ENCODE data around the gene GUCY2D.

Gene GUCY2D

GRCh38 chr17:8062435-8062806, 60.0 kb downstream of the GUCY2D start:
- CTCF ChIA-PET: interaction anchor here (1.4 to 11.4 kb wide), 7 partner anchors 12 to 720 kb away, joined by 3 to 299 read pairs (median 102); partner anchors contain the start of genes ALOX12B and ALOXE3
- POLR2A ChIA-PET: interaction anchor here (0.6 kb wide), 1 partner anchor 185 kb away, joined by 4 read pairs; no protein-coding TSS in a partner anchor
- no peak for DNase-seq (ENCODE audit: extremely low spot score)
- TF ChIP-seq CTCF (IDR thresholded peaks at IDR 0.05; ENCODE audit: control extremely low read depth, extremely low read depth, low read depth, missing control alignments): no peak

GRCh38 chr17:8062807-8063483, 60.5 kb downstream of the GUCY2D start:
- CTCF ChIA-PET: interaction anchor here (1.4 to 11.4 kb wide), 7 partner anchors 12 to 720 kb away, joined by 3 to 299 read pairs (median 102); partner anchors contain the start of genes ALOX12B and ALOXE3
- no peak for DNase-seq (ENCODE audit: extremely low spot score)
- TF ChIP-seq CTCF (IDR thresholded peaks at IDR 0.05; ENCODE audit: control extremely low read depth, extremely low read depth, low read depth, missing control alignments): no peak
- POLR2A ChIA-PET: interaction anchor here (0.6 kb wide), 1 partner anchor 184 kb away, joined by 4 read pairs; no protein-coding TSS in a partner anchor

GRCh38 chr17:8063761-8064534, 61.5 kb downstream of the GUCY2D start:
- CTCF ChIA-PET: interaction anchor here (1.5 to 11.4 kb wide), 2 partner anchors 11 to 29 kb away, joined by 4 to 299 read pairs; no protein-coding TSS in a partner anchor
- DNase-seq (ENCODE audit: extremely low spot score): no peak
- POLR2A ChIA-PET: no interaction called here
- no peak for TF ChIP-seq CTCF (IDR thresholded peaks at IDR 0.05; ENCODE audit: control extremely low read depth, extremely low read depth, low read depth, missing control alignments)

- ChIA-PET POLR2A (no interaction called here), CTCF (interaction anchor here (1.5 to 11.4 kb wide), 2 partner anchors 10 to 28 kb away, joined by 4 to 299 read pairs; no protein-coding TSS in a partner anchor)
- no peak for DNase-seq (ENCODE audit: extremely low spot score)
- no peak for TF ChIP-seq CTCF (IDR thresholded peaks at IDR 0.05; ENCODE audit: control extremely low read depth, extremely low read depth, low read depth, missing control alignments)
These were observed 62.2 kb downstream of the GUCY2D start for GRCh38 chr17:8064561-8065019.

- no peak for TF ChIP-seq CTCF (IDR thresholded peaks at IDR 0.05; ENCODE audit: control extremely low read depth, extremely low read depth, low read depth, missing control alignments)
- no peak for DNase-seq (ENCODE audit: extremely low spot score)
- ChIA-PET POLR2A (no interaction called here), CTCF (no interaction called here)
These were observed 64.7 kb downstream of the GUCY2D start for GRCh38 chr17:8066841-8067775.
